ENCODE data around the gene SDCBP2.
"Not testable (repeated sequence)": the region's sequence is repeated elsewhere in the genome, so short reads cannot be mapped to it uniquely, and the experiment has no call there.

Gene SDCBP2

DNA sequence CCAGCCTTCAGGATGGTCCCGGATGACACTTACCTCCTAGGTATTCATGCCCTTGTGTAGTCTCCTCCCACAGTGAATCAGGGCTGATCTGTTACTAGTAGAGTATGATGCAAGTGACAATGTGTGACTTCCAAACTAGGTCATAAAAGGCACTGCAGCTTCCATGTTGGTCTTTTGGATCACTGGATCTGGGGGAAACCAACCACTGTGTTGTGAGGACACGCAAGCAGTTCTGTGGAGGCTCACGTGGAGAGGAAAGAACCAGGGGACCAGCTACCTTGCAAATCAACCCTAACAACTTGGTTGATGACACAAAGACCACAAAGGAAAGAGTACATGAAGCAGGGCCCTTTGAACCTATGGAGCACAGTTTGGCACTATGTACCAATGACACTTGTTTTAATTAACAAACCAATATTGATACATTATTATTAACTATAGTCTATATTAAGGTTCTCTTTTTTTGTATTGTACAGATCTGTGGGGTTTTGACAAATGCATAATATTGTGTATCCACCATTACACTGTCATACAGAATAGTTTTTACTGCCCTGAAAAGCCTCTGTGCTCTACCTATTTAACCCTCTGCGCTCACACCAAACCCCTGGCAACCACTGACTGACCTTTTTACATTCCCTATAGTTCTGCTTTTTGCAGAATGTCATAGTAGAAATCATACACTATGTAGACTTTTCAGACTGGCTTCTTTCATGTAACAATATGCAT lies 16.3 kb upstream of the SDCBP2 start:
- no peak for DNase-seq (ENCODE audit: low read depth)
- TF ChIP-seq, protein P1, sequence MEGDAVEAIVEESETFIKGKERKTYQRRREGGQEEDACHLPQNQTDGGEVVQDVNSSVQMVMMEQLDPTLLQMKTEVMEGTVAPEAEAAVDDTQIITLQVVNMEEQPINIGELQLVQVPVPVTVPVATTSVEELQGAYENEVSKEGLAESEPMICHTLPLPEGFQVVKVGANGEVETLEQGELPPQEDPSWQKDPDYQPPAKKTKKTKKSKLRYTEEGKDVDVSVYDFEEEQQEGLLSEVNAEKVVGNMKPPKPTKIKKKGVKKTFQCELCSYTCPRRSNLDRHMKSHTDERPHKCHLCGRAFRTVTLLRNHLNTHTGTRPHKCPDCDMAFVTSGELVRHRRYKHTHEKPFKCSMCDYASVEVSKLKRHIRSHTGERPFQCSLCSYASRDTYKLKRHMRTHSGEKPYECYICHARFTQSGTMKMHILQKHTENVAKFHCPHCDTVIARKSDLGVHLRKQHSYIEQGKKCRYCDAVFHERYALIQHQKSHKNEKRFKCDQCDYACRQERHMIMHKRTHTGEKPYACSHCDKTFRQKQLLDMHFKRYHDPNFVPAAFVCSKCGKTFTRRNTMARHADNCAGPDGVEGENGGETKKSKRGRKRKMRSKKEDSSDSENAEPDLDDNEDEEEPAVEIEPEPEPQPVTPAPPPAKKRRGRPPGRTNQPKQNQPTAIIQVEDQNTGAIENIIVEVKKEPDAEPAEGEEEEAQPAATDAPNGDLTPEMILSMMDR (IDR thresholded peaks at IDR 0.05; ENCODE audit: control insufficient read depth, insufficient read depth, low read depth, low read length, missing control alignments): no peak
- H3K4me3 ChIP-seq (ENCODE audit: control insufficient read depth, low read depth, low read length): no peak overlapping the region

DNA sequence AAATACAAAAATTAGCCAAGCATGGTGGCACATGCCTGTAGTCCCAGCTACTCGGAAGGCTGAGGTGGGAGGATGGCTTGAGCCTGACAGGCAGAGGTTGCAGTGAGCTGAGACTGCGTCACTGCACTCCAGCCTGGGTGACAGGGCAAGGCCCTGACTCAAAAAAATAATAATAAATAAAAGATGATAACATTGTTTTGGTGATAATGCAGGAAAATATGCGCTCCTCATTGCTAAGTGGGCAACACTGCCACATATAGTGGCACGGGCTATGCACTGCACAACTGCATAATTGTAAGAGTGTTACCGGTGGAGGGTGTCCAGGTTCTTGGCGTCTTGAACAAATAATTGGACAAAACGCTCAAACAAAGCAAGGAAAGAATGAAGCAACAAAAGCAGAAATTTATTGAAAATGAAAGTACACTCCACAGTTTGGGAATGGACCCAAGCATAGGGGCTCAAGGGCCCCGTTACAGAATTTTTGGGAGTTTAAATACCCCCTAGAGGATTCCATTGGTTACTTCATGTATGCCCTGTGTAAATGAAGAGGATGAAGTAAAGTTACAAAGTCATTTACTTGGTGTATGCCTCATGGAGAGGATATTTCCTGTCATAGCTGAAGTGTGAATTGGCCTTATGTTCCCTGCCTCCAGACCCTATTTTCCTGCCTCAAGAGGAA lies 14.6 kb upstream of the SDCBP2 start:
- not testable (repeated sequence) for H3K4me3 ChIP-seq (ENCODE audit: control insufficient read depth, low read depth, low read length); DNase-seq (ENCODE audit: low read depth)
- TF ChIP-seq, protein P1 (IDR thresholded peaks at IDR 0.05; ENCODE audit: control insufficient read depth, insufficient read depth, low read depth, low read length, missing control alignments): peak; percentile 7

DNA sequence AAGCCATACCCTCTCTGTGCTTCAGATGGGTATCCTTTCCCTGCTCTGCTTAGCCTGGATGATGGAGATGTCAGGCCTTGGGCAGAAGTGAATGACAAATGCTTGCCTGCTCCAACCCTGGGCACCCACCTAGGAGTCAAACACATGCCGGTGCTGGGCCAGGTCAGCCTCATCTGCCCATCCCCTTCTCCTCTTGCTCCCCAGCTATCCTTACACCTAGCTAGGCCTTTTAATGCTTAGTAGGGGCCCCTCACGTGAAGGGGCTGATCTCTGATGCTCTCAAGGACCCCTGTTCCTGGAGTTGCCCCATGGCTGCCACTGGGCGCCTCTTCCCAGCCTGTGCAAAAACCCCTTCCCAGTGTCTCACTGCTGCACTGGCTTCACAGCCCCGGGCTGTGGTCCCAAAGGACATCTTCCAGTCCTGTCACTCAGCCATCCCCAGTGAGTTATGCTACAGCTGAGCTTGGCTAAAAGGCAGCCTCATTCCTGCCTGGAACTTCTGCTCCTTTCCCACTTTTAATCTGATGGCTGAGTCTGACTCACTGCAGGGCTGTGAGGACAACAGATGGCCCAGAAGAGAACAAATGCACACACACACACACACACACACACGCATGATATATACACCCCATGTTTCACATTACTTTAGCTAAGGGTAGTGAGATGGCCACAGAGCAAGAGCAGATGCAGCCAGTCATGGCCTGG lies 12.8 kb upstream of the SDCBP2 start:
- TF ChIP-seq, protein P1 (IDR thresholded peaks at IDR 0.05; ENCODE audit: control insufficient read depth, insufficient read depth, low read depth, low read length, missing control alignments): no peak
- H3K4me3 ChIP-seq (ENCODE audit: control insufficient read depth, low read depth, low read length): no peak overlapping the region
- no peak for DNase-seq (ENCODE audit: low read depth)

DNA sequence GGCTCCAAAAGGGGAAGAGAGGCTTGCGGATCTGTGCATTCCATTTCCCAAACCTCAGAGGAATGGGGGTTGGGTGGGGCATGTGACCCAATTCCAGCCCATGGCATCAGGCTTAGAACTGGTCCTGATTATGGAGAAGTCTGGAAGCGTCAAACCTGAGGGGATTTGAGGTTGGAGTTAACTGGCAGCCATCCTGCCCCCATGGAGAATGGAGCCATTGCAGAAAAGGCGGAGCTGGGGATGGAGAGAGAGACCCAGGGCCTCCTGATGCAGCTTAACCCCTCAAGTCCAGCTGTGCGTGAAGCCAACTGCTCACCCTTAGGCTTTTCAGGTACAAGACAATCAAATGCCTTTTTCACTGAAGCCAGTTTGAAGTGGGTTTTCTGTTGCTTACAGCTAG lies 9.9 kb upstream of the SDCBP2 start:
- TF ChIP-seq, protein P1 (IDR thresholded peaks at IDR 0.05; ENCODE audit: control insufficient read depth, insufficient read depth, low read depth, low read length, missing control alignments): no peak
- DNase-seq (ENCODE audit: low read depth): no peak
- no peak overlapping the region for H3K4me3 ChIP-seq (ENCODE audit: control insufficient read depth, low read depth, low read length)

DNA sequence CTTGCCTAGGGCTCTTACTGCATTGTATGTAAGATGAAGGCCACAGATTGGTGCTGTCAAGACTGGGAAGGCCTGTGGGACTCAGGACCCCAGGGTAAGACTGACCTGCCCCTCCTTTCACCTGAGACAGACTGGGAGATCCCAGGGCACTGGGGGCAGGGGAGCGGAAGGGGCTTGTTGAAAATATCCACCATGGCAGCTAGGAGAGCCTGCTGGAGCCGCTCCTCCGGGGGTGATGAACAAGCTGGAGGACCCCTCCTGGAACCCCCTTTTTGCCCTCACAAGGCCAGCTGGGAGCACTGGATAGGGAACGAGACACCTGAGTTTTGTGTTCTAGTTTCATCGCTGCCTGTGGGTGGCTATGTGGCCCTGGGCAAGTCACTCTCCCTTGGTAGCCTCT lies 9.2 kb upstream of the SDCBP2 start:
- H3K4me3 ChIP-seq (ENCODE audit: control insufficient read depth, low read depth, low read length): no peak overlapping the region
- DNase-seq (ENCODE audit: low read depth): no peak
- TF ChIP-seq, protein P1 (IDR thresholded peaks at IDR 0.05; ENCODE audit: control insufficient read depth, insufficient read depth, low read depth, low read length, missing control alignments): no peak

DNA sequence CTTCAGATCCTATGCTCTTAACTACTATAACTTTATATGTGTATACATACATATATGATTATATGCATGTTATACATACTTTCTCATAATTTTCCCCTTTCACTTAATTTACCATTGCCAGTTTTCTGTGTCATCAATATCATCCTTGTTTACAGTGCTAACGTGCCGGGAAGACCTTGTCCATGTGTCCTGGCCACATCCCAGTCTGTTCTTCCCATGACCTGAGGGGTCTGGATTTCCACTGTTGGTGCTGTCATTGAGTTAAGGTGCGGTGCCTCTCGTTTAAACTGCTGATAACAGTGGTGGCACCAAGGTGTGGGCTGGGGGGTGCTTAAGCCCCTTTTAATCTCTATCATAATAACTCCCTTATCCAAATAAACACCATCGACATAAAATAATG lies 8.5 kb upstream of the SDCBP2 start:
- no peak for DNase-seq (ENCODE audit: low read depth)

More for the DNA sequence above, 8.5 kb upstream of the SDCBP2 start:
- H3K4me3 ChIP-seq (ENCODE audit: control insufficient read depth, low read depth, low read length): no peak overlapping the region
- TF ChIP-seq, protein P1 (IDR thresholded peaks at IDR 0.05; ENCODE audit: control insufficient read depth, insufficient read depth, low read depth, low read length, missing control alignments): no peak
